HG03039 (cell line): ENCODE results near the gene GLRX5.

ENCODE experiments used
- ATAC-seq: cut with Tn5 transposase; IDR thresholded peaks from one replicate; pipeline ENCODE4 v1.9.1; 2021; ENCODE audit warnings: mild to moderate bottlenecking, moderate library complexity; ENCODE audit not compliant: unreplicated experiment

GLRX5 gene

DNA sequence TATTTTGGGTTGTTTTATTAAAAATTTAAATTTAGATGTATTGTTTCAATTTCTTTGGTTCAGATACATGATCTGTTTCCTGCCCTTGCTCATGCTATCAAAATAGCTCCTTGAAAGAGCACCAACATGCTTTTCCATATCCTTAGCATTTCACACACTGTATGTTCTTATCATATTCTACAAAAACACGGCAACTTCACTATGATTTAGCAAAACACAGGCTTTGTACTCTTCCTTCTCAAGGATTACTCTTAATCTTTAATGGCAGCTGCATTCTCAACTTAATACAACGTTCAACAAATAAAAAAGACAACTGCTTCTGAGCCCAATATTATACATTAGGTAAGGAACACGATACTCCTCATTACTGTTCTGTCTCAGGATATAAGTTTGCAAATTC is 2.9 kb upstream of the GLRX5 start:
- ATAC-seq = no peak

DNA sequence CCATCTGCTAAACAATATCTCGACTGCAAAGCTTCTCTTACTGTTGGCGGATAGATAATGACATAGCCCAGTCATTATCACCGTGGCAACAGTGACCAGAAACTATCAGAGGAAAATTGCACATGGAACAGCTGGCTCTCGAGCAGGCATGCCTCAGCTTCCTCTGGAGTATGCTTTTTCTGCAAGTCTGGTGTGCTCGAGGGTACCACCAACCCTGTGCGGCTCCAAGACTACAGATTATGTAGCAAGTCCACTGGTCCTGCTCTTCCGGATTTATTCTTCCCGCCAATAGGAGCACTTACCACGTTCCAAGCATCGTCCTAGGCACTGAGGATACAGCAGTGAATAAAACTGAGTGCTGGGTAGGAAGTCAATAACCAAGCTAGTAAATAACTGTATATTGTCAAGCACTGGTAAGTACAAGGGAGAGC is 1.4 kb upstream of the GLRX5 start:
- ATAC-seq = no peak

DNA sequence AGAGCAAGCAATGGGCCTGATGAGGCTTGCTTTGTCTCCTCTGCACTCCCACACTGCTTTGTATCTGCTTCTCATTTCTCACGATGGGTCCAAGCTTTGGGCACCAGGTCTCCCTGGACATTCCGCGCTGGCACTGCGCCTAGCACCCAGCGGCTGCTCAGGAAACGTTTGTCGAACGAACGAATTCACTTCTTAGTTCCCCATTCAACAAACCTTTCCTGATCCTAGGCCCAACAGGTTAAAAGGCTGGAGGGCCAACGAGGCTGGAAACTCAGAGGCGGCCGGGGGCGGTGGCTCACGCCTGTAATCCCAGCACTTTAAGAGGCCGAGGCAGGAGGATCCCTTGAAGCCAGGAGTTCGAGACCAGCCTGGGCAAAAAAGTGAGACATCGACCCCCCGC is 1.0 kb upstream of the GLRX5 start:
- no peak for ATAC-seq

DNA sequence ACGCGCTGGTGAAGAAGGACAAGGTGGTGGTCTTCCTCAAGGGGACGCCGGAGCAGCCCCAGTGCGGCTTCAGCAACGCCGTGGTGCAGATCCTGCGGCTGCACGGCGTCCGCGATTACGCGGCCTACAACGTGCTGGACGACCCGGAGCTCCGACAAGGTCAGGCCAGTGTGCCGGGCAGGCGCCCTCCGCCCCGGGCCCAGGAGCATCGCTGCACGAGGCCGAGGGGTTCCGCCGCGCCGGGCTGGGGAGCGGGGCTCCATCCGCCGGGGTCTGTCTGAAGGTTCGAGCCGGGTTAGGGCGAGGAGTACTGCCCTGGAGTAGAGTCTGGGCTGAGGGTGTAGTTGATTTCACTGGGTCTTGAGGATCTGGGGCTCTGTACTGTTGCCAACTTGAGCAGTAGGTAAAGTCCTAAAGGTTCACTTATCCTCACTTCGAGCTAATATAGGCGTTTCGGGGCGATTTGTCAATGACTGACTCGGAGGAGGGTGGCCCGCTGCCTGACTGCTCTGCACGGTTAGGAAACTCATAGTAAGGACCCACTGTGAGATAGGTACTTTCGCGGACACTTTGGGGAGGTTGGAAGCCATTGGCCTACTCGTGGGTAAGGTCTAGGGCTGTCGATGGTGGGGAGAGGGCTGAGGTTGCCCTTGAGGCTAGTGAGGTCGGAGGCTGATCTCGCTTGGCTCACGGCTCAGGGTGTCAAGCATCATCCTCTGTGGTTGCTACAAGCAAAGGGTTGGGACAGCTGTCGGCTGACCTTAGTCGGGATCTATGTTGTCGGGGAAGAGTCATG is 574 bp downstream of the GLRX5 start:
- ATAC-seq = no peak

DNA sequence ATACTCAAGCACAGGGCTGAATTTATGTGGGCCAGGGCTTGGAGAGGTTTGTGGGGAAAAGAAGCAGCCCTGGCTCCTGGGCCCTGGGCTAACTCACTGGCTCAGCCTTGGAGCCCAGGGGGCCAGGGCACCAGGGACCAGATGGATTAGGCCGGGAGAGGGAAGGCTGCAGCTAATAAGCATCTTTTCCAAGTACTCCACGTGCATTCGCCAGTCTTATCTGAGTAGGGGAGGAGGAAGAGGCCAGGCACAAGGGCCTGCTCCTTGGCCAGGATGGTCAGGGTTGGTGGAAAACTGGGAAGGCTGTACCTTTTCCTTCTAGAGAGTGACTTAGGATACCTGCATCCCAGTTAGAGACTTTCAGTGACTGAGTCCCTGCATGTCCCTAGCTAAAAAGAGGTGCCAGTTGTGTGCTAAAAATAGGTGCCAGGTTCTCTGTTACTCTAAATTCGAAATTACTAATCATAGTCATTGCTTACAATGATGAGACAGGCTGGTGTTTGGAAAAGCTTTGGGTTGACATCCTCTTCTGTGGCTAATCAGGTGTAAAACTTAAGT is 1.3 kb downstream of the GLRX5 start:
- no peak for ATAC-seq

DNA sequence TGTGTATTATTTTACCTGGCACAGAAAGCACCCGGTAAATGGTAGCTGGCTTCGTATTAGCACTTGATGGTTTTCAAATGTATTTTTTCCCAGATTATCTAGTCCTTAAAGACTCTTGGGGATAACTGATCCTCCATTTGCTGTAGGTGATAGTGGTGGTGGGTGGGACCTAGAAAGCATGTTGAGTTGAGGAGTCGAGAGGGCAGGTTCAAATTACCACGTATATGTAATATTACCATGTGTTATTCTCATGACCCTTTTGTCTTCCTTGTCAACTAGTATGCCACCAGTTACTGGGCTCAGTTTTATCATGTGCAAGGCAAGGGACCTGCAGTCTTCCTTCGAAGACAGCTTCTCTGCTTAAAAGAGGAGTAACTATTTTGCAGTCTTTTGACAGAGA is 1.8 kb downstream of the GLRX5 start:
- no peak for ATAC-seq

DNA sequence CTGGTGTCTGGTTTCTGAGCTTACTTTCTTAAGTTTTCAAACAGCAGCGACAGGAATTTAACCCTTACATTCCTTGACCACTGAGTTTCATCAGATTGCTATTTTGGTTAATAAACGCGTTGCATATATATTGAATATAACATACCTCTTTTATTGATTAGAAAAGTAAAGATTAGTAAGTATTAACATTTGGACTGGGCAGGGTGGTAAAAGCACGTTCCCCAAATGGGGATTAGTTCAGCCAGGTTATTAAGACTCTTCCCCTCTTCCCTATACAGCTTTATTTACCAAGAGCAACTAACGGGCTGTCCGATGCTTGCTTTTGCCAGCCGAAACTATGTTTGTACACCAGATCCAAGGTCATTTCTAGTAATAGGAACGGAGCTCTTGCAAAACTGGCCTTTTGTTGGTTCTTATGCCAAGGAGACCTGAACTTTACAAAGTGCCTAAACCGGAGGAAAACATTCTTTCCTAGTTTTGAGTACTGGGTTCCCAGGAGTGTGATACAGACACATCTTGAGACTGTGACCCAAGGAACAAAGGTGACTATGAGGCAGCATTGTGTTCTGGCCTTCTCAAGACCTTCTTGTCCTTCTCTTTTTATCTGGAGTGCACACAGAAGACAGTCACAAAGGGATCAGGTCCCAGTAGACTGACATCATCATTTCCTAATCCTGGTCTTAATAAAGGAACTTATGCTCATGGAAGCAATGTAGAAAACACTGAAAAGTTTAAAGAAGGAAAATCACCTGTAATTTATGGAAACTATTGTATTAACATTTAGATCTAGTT is 2.6 kb downstream of the GLRX5 start:
- ATAC-seq = no peak

DNA sequence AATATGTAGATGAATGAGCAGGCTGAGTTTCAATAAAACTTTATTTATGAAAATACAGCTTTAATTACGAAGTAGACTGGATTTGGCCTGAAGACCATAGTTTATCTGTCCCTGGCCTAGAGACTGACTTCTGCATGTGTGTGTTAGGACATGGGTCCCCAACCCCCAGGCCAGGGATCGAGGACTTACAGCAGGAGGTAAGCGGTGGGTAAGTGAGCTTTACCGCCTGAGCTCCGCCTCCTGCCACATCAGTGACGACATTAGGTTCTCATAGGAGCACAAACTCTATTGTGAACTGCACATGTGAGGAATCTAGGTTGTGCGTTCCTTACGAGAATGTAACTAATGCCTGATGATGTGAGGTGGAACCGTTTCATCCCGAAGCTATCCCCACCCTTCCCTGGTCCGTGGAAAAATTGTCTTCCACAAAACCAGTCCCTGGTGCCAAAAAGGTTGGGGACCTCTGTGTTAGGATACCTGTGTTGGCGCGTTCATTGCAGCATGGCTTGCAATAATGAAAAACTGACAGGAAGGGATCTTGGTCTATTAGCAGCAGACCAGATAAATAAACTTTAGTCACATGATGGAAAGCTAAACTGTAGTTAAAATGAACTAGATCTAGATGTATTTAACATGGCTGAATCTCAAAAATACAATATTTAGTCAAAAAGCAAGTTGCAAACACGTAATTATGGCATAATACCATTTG is 4.1 kb downstream of the GLRX5 start:
- no peak for ATAC-seq

DNA sequence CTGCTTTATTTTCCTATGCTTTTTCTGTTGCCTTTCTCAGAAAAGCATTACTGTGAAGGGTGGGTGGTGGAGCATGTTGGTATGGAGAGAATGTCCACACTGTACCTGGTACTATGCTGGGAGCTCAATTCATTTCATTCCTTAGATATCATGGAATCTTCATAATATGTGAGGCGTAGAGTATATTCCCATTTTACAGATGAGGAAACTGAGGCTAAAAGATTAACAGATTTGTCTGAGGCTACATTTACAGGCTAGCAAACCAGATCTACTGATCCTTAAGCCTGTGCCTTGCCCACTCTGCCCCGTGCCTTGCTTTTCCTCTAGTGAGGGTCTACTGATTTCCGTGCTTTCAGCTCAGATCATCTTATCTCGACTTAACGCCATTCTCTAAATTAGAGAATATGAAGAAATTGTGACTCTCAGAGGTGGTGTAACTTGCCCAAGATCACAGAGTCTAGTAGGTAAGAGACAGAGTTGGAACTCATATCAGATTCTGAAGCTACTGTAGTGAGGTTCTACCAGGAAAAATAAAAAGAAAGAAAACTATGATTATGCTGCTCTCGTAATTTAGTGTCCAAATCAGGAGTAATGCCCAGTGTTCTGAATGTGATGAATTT is 5.5 kb downstream of the GLRX5 start:
- ATAC-seq = no peak

DNA sequence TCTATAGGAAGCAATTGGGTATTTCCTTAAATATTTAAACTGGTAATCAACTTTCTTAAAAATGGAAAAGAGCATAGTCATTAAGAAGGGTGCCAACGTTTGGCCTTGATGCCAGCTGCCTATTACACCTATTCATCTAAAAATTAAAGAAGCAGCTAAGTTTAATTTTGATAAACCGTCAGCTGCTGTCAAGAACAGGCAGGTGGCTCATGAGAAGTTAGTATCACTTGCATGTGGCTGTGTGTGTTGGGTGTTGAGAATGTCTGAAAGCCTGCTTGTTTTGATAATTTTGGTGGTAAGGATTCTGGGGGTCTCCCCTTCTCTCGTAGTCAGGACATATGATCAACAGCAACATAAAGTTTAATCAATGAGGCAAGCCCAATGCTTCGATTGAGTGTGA is 6.5 kb downstream of the GLRX5 start:
- no peak for ATAC-seq

DNA sequence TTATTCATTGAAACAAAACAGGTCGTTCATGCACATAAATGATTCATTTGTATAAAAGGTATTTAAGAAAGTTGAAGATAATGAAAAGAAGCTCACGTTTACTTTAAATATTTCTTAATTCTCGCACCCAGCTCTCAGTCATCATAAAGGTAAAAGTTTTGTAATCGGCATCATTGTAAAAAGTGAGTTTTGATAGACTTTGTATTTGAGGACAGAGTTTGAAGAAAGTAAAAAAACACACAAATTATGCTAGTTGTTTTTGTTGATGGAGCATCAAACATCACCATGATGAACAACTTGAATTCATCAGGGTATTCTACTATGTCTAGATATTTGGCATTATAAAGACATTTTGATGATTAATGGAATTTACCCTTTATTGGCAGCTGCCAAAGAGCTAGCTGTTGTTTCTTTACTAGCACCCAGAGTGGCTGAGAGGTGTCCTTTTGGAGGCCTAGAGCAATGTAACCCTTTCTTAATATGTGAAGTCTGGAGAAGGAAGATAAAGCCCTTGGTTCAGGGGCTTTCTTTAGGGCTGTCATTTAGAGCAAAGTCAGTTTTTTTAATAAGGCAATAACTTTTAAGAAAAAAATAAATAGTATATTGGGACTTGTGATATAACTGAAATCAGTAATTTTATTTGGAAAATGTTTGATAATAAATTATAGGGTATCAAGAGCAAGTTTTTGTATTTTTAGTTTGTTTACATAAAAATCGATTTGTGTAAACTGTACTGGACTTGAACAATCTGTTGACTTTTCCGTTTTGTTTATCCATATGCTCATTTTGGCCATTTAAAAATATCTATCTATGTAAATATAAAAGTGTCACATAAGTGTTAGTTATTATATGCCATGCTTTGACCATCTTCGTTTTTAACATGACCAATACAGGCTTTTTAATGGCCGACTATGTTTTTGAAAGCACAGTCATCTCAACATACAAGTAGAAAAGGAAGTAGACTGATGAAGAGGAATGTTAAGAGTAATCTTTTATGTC is 7.4 kb downstream of the GLRX5 start:
- no peak for ATAC-seq

DNA sequence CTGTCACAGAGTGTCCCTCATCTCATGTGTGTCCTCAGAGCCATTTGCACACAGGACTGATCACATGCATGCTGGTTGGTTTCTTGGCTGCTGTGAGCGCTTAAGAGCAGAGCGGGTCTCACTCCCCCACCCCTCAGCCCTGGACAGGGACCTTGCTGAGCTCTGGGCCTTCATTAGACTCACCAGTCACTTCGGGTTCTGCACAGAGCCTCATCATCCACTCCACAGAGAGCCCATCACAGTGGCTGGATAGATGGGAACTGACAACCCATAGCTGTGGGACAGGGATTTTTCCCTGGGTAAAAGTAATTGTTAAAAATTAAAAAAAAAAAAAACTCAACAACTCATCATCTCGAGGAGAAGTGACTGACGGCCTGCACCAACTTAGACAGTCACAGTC is 8.2 kb downstream of the GLRX5 start:
- ATAC-seq = no peak

DNA sequence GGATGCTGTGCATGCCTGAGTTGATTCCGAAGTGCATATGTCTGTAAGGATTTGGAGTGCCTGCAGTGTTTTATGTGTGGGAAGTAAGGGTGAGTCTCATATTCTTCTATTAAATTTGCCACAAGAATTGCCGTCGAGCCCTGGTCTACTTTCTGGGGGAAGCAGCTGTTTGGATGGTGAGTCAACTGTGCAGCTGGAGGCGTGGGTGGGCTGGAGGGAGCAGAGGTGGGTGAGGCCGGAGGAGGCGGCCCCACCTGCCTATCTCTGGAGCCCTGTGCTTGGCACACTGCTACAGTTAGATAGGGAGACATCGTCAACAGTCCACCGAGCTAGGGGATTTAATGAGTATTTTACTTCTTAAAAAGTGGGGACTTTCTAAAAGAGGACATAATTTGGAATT is 9.7 kb downstream of the GLRX5 start:
- ATAC-seq = no peak

DNA sequence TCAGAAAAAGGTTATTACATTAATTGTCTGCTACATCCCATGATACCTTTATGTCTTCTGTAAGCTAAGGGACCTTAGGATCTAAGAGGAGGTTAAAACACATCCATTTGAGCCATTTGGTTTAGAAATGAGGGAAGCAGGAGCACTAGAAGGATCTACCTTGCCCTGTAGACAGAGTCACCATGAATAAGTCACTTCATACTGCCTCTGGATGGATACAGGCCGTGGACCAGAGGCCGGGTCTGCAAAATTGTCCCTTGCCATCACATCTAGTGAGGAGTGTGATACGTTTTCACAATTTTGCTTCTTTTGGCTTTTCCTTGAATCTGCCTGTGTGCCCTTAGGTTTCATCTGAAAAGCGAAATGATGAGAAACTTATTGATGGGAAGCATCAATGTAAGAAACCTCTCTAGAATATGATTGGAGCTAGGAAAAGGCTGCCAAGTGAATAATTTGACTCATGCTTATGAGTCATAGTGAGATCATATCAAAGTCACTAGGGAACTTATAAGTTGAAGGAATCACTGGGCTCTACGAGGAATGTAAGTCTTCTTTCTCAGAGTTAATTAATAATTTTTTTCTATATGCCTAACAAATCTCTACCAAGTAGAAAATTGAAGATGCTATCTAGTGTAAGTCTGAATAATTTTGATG is 10.8 kb downstream of the GLRX5 start:
- no peak for ATAC-seq

DNA sequence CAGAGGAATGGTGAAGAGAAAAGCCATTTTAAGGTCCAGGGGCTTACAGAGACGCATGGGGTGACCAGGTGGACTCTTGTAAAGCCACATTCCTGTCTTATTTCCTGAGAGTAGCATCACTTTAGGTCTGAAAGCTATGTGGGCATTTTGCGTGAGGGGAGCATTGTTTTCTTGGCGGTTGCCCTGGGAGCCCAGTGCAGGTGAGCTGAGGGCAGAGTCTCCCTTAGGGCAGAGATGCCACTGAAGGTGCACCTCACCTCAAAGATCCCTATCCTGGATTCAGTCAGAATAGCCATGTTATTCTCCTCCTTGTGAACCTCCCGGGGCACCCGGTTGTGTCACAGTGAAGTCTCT is 12.4 kb downstream of the GLRX5 start:
- no peak for ATAC-seq

DNA sequence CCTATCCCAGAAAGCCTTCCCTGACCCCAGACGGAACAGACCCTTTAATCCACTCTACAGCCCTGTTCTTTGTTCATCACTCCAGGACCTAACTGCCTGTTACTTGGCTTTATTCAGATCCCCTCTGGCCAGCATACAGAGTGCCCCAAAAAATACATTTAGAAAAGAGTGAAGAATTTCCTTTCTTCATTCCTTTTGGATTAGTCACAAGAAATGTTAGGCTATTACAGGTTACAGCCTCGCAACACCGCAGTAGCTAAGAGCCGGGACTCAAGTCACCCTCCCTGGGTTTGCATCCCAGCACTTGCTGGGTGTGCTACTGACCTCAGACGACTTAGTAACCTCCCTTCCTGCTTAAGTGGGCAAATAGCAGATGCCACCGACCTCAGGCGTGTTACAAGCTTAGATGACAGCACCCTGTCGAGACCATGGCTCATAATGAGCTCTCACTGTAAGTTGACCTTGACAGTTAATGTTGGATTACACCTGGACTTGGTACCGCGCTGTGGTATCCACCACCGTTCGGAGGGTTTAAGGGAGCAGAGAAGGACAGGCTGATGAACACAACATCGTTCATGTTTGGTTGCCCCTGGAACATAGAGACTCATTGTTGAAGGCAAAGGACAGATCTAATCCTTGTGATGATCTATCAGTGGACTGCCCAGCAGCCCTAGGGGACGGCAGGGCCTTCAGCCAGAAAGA is 12.9 kb downstream of the GLRX5 start:
- no peak for ATAC-seq

DNA sequence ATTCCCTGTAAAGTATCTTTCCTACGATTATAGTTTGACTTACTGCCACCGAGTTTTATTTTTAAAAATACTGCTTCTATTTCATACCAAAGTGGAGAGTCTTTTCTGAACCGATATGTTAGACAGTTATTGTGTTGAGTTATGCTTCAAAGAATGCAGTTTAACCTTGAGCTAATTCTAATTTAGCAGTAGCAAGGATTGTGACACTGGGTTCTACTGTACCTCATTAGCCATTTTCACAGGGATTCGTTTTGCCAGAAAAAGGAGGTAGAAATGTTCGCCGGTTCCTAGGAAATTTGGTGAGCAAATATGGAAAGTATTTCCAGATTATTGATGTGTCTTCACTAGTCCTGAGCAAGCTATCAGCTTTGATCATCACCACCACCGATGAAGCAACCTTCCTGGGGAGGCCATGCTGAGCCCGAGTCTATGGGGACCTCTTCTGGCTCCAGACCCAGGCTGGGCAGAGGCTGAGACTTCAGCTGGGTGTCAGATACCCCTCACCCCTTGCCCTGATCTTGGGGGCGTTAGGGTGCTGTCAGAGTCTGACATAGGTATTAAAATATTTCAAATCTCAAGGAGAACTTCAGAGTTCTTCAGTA is 13.6 kb downstream of the GLRX5 start:
- ATAC-seq = no peak
